Fibroblast of skin of right quadriceps (primary cell): ENCODE data around the gene CD2BP2.

Experiments used
- DNase-seq: peaks from one replicate; pipeline ENCODE4 v3.0.0-alpha.2; 2013

Gene CD2BP2

DNA sequence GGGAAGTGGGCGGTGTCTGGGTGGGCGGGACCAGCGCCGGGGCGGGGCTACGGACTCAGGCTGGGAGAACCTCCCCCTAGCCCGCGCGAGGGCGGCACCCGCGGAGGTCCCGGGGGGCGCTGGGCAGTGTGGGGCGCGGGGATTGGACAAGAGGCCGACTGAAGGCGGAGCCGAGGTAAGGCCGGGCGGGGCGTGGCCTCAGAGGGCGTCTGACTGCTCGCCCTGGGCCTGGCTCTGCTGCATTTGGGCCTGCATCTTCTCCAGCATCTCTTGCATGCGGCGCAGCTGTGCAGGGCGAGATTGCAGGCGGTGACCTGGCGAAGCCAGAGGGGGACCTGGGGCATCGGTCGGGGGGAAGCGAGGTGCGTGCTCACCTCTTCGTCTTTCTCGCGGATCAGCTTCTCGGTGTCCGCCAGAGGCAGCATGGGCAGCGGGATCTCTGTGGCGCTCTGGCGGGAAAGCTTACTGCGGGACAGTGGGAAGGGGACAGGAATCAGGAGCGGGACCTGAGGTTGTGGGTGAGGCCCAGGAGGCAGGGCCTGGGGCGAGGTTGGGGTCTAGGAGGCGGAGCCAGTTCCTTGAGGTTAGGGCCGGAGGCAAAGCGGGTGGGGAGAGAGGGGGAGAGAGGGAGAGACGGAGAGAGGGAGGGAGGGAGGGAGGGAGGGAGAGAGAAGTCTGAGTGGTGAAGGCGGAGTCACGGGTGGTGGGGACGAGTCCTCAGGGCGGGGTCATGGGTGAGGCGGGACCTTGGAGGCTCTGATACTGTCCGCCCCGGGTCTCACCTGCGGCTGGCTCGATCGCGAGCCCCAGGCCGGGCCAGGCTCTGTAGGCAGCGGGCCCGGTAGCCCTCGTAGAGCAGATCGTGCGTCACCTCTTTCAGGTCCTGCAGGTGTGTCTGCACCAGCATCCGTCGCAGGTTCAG, 23.4 kb upstream of the CD2BP2 start:
- DNase-seq = peak; percentile 98

DNA sequence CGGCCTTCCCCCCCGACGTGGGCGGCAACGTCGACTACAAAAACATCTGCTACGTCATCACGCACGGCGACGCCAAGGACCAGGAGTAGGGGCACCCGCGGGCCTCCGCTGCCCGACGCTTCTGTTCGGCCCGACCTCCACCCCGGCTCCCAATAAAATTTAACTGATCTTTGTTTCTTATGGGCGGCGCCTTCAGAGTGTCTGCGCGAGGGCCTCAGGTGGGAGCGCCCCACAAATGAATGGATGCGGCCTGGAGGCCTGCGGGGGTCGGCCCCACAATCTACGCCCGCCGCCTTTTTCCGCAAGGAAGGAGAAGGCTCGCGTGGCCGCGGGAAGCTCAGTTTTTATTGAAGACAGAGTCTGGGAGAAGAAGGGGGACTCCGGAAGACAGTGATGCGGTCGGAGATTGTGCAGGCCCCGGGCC, 22.7 kb upstream of the CD2BP2 start:
- DNase-seq = peak; percentile 90

DNA sequence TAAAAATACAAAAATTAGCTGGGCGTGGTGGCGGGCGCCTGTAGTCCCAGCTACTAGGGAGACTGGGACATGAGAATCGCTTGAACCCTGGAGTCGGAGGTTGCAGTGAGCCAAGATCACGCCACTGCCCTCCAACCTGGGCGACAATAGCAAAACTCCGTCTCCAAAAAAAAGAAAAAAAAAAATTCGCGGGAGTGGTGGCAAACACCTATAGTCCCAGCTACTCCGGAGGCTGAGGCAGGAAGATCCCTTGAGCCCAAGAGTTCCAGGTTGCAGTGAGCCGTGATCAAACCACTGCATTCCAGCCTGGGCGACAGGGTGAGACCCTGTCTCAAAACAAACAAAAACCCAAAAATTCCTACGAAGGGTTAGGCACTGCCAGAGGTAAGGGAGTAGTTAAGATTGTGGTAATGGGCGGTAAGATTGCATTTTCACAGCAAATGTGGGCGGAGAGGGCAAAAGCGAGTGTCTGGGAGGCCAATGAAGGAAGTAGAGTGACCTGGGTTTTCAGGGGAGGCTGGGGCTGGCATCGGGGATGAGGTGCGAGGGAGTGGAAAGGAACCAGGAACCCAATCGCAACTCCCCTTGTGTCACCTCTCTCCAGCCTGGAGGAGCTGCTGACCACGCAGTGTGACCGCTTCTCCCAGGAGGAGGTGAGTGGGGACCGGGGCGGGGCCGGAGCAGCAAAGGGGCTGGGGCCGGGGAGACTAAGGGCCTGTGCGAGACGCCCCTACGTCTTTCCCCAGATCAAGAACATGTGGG, 22.1 kb upstream of the CD2BP2 start:
- no peak for DNase-seq

GRCh38 chr16:30376461-30376902, 21.4 kb upstream of the CD2BP2 start:
- no peak for DNase-seq

DNA sequence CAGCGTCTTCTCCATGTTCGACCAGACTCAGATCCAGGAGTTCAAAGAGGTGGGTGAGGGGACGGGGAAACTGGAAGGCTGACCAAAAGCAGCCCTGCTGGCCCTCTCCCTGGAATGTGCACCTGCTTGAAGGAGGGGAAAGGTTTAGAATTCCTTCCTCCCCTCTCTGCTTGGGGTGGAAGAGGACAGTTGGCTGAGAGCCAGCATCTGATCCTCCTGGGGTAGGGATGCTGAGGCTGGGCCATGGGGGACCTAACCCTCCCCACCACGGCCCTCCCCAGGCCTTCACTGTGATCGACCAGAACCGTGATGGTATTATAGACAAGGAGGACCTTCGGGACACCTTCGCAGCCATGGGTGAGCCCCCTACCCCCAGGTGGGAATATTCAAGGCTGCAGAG, 20.8 kb upstream of the CD2BP2 start:
- no peak for DNase-seq

GRCh38 chr16:30374538-30374937, 19.4 kb upstream of the CD2BP2 start, which contains the start of gene MYL11:
Gene MYL11, plus strand, starts transcription at chr16:30374802. Its CDS starts 56 bp downstream, at chr16:30374858.
- no peak for DNase-seq

DNA sequence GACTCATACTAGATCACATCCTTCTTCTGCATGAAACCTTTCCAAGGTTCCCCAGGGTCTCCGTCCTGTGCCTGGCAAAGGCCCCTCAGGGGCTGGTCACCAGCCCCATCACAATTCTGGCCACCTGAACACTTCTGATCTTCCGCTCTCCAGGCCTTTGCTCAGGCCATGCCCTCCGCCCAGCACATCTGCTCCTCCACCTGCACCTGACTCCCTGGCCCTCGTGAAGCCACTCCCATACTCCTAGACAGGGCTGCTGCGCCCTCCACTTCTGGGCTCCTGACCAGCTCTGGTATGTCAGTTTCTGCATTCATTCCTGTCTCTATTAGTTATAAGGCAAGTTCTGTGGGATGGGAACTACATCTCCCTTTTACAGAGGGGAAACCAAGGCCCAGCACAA, 17.6 kb upstream of the CD2BP2 start:
- DNase-seq = no peak

GRCh38 chr16:30372038-30372712, 17.1 kb upstream of the CD2BP2 start:
- DNase-seq = no peak

GRCh38 chr16:30371248-30371816, 16.2 kb upstream of the CD2BP2 start:
- DNase-seq = no peak

DNA sequence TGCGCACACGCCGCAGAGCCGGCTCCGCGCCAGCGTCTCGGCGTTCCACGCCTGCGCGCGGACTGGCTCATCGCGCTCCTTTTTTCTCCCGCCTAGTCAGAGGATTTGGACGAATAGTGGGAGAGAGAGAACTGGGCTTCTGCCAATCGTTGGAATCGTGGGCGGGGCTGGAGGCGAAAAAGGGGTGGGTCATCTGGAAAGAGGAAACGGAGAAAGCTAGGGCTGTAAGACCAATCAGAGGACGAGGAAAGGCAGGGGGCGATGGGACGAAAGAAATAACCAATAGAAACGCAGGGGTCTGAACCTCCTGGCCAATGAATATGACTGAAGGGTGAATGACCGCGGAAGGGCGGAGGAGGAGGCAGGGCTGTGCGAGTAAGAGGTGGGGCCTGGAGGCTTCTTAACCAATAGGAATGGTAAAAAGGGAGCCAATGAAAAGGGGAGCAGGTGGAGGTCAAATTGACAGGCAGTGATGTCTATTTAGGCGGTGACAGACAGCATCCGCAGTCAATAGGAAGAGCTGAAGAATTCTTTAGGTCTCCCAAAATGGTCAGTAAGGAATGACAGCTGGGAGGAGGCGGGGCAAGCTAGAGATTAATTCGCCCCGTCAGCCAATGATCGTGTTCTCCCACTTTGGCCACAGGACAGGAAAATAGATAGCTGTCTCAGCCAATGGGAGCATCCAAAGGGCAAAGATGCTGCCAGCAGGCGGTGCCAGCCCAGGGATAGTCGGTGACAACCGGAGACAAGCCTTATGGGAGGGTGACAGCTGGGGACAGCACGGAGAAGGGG, 15.5 kb upstream of the CD2BP2 start, which contains the start of gene TBC1D10B:
Gene TBC1D10B, minus strand, starts transcription at position 39 of the 792 bp plus-strand sequence. CDS start 311 bp downstream, outside the sequence.
- DNase-seq = peak; percentile 100

GRCh38 chr16:30369938-30370455, 14.9 kb upstream of the CD2BP2 start:
- no peak for DNase-seq

- no peak for DNase-seq
Measured at GRCh38 chr16:30369091-30369937, 14.2 kb upstream of the CD2BP2 start.

DNA sequence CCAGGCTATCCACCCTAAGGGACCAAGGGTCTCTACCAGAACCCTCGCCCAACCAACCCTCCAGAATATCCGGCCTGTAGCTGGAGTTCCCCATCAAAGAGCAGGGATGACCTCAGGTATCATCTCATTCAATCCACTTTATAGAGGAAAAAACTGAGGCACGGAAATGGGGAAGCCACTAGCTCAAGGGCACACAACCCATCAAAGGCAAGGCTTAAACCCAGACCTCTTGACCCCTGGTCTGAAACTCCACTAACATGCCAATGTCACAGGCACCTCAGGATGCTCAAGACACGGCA, 13.6 kb upstream of the CD2BP2 start:
- no peak for DNase-seq

DNA sequence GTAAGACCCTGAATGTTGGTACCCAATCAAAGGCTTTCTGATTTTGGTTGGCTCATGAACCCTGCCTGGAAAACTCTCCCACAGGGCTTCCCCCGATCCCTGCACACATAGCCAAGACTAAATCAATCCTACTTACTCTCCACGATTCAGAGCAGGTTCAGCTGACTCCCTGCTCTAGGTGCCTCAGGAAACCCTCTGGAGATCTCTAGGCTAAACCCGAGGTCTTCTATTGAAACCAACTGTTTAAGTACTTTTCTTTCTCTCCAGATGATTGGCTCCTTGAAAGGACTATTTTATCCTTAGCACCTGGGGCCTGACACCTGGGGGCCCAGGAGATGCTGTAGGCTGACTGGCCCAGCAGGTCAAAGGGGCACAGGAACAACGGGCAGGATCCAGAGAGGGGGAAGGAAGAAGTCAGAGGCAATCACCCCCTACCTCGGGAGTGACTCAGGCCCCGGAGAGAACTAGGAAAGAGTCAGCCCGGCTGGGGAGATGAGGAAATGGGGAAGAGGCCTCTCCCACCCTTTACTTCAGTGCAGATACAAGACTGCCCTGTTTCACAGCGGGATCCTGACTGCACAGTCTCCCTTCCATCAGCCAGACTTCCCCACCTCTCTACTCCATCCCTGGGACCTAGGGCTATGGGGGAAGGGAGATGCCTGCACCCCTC, 13.1 kb upstream of the CD2BP2 start:
- peak; percentile 56 for DNase-seq

DNA sequence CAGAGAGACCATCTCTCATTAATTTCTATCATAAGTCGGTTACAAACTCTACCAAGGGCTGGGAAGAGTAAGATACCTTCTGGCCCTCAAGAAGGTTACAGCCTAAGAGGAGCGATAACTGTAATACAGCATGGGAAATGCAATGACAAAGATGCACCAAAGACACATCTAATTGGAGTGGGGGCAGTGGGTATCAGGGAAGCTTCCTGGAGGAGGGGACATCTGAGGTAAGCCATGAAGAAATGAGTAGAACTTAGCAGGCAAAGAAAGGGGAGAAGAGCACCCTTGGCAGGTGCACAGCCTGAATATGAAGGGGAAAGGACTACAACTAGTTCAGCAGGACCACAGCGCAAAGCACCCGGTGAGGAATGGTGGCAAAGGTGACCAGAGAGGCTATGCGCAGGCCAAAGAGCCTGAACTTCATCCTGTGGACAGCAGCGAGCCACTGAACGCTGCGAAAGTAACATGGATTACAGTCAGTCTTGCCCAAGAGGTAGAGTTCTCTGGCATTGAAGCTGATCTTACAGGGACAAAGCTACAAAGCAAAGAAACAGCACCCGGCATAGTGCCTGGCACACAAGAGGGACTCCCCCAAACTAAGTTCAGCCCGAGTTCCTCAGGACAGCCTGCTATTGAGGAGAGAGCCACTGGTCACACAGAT, 12.4 kb upstream of the CD2BP2 start:
- no peak for DNase-seq

GRCh38 chr16:30366511-30366910, 11.4 kb upstream of the CD2BP2 start:
- DNase-seq = no peak

- no peak for DNase-seq
Measured at GRCh38 chr16:30365200-30365599, 10.1 kb upstream of the CD2BP2 start.

- no peak for DNase-seq
Measured at GRCh38 chr16:30361180-30361579, 6.1 kb upstream of the CD2BP2 start.

DNA sequence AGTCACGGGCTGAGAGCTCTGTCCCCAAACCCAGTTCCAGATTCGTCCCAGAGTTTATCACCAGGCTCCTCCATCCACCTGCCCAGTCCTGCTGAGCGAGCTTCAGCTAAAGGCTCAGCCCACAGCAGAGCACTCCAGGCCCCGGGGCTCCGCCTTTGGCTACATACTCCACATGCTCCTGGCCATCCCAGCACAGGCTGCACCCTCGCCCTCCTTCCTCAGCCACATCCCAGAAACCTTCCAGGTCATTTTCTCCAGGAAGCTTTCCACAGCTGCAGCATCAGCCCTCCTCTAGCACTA, 4.7 kb upstream of the CD2BP2 start:
- DNase-seq = no peak
